ENCODE results near the gene L3MBTL1. TPM values are rescaled to one million over a fixed set of nuclear protein-coding genes. Genes with fewer than 3 reads are reported as not detected.
"Not testable (repeated sequence)": the region's sequence is repeated elsewhere in the genome, so short reads cannot be mapped to it uniquely, and the experiment has no call there.

L3MBTL1 gene
- total RNA-seq: 24.7 TPM

DNA sequence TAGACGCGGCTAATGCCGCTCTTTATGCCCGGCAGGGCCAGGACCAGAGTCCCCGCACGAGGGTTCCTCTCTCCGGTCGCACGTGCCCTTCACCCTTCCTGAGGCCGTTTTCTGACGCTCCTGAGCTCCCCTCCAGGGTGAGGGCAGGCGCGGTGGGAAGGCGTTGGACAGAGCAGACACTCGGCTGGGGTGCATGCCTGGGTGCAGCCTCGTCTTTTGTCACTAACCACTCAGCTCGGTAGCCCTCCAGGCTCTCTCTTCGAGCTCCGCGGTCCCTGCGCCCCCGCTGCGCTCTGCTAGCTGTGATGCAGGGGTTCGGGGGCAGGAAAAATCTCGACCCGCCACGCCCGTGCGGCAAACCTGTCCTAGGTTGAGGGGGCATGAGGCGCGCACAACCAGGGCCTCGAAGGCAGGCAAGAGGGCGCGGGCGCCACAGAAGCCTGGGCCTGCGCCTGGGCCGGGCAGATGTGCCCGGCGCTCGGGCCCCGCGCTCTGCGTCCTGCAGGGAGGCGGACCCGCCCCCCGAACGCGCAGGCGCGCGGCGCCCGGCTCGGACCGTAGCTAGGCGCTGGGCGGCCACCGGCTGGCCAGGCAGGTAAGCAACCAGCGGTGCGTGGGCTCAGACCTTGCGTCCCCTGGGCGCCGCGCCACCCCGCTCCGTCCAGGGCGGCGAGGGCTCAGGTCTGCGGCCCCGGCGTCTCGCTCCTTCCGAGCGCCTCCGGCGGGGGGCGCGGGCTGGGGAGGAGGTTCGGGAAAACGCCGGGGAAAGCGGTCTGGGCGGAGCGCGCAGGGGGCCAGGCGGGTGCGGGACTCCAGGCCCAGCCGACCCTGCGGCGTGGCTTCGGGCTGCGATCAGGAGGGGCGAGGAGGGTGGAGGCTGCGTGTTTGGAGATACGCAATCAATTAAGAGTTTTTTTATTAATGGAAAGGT is at the start of gene L3MBTL1:
Gene L3MBTL1, plus strand, starts transcription at position 548 of the 931 bp plus-strand sequence. CDS start 5,807 bp downstream, outside the sequence.
- no peak for DNase-seq (ENCODE audit: low spot score)

DNA sequence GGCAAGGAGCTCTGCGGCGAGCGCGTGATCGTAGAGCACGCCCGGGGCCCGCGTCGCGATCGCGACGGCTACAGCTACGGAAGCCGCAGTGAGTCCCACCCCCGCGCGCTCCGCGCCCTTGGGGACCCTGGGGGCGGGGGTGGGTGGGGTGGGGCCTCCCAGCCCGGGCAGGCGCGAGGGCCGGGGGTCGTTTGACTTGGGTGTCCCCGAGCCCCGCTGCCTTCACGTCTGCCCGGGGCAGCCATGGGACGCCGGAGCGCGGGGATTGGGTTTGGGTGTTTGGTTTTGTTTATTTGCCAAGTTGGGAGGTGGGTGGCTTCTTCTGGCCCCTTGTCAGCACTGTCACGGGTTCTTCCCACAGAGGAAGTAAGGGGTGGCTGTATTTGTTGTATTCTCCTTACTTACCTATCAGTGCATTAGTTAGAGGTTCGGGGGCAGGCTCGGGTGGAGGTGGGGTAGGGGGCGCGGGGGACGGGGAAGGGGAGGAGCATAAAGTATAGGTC is 49.0 kb upstream of the L3MBTL1 start:
- DNase-seq (ENCODE audit: low spot score): no peak

DNA sequence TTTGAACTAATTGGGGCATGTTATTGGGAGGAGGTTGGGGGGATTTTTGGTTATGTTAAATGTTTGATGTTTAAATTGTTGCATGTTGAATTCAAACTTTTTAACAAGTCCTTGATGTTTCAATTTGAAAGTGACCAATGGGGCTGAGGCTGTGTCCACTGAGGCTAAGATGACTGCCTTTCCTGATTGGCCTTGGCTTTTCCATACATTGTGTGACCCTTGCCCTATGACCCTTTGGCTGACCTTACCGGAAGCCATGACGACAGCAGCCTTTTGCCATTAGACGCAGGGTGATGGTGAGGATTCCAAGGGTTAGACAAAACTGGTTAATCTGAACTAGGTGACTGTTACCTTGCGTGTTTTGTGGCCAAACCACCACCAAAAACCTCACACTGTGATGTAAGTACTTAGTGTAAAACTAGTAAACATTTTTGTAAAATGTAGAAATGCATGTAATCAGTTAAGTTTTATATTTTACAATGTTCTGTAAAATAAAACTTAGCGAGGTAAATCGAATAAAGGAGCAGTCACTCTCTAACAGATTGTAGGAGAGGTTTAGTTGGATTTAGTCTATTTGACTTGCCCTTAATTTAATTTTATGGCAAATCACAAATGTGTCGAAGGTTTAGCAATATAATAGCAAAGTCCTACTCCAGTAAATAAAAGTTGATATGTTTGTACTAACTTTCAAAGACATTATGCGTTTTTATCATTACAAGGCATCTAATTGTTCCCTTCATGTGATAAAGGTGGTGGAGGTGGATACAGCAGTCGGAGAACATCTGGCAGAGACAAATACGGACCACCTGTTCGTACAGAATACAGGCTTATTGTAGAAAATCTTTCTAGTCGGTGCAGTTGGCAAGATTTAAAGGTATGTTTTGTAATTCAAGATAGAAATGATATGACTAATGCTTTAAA is 48.2 kb upstream of the L3MBTL1 start:
- DNase-seq (ENCODE audit: low spot score): no peak

DNA sequence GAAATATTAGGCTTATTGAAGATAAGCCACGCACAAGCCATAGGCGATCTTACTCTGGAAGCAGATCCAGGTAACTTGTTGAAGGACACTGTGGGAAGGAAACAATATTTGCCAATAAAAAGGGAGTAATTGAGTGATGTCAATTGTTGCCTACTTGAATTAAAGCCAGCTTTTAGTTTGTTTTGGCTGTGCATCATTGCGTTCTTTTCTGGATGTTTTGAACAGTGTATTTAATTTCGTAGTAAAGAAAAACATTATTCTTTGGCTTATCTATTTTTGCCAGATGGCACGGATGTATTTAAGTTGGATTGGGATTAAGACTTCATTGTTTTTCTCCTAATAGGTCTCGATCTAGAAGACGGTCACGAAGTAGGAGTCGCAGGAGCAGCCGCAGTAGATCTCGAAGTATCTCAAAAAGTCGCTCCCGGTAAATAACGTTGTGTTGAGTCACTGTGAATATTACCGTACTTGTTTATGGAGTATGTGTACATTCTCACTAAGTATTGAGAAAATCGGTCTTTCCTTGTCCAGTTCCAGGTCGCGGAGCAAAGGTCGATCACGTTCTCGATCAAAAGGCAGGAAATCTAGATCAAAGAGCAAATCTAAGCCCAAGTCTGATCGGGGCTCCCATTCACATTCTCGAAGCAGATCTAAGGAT is 47.2 kb upstream of the L3MBTL1 start:
- no peak for DNase-seq (ENCODE audit: low spot score)

DNA sequence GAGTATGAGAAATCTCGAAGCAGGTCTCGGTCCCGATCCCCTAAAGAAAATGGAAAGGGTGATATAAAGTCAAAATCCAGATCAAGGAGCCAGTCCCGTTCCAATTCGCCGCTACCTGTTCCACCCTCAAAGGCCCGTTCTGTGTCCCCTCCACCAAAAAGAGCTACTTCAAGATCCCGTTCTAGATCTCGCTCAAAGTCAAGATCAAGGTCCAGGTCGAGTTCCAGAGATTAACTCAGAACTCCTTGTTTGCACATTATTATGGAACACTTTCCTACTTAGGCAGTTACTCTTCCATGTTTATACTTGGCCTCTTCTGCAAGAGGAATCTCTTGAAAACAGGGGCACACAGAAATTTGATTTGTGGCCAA is 46.7 kb upstream of the L3MBTL1 start:
- DNase-seq (ENCODE audit: low spot score): no peak

DNA sequence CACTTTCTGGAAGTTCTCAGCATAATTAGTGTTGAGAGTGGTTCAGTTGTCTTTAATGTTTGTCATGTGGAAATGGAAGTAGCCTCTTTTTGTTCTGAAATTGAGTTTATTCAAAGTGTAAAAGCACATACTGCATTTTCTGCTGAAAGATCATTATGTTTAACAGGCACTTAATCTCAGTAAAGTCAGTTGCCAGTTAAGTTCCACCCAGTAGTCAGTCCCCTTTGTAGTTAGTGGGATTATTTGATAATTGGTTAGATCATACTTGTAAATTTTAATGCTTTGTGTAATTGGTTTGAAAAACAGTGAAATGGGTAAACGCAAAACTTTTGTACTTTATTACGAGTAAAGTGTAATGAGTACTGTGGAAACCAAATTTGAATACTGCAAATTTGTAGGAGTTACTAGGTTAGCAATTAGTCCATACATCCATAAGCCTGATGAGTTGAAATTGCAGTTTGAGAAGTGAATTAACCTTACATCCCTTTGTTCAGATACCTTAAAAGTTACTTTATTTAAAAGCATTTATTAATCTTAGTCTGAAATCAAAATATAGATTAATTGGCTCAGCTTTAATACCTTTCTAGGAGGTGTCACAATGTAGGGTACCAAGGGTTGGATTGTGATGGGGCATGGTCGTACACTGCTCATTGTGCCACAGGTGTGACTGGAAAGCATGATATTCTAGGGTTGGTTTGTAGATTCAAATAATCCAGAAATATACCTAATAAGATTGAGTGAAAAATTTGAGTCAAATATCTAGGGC is 45.4 kb upstream of the L3MBTL1 start:
- no peak for DNase-seq (ENCODE audit: low spot score)

DNA sequence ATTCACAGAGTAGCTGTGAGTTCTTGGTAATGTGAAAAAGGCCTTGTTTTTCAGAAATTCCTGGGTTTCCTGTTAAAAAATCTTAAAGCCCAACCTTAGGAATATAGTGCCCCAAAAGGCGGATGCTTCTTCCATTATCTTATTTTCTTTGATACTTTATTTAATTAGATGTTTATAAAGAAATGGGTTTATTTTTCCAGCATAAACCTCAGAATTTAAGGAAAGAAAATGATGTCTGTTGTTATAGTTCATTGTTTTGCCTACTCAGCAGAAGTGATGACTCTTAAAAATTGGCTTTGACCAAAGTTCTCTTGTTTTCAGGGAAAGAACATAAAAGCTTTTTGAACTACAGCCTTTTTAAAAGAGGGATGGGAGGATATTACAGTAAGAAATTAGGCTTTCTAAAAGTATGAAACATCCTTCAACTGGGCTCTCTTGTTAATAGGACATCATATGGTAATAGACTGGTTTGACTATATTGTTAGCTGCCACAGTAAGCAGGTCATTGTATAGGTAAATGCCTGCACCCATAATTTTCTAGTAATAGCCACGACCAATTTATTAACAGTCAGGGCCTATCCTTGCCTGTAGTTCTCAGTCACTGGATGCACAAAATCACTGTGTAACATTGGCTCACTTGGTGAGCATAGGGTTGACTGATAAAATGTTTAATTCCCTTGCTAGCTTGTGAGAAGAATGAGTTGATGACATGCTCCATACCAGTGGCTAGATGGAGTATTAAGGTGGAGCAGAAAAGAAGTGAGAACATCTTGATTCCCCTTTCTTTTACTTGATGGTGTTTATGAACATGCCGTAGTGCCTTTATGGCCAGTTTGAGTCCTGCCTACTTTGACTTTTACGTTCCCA is 44.6 kb upstream of the L3MBTL1 start:
- no peak for DNase-seq (ENCODE audit: low spot score)

DNA sequence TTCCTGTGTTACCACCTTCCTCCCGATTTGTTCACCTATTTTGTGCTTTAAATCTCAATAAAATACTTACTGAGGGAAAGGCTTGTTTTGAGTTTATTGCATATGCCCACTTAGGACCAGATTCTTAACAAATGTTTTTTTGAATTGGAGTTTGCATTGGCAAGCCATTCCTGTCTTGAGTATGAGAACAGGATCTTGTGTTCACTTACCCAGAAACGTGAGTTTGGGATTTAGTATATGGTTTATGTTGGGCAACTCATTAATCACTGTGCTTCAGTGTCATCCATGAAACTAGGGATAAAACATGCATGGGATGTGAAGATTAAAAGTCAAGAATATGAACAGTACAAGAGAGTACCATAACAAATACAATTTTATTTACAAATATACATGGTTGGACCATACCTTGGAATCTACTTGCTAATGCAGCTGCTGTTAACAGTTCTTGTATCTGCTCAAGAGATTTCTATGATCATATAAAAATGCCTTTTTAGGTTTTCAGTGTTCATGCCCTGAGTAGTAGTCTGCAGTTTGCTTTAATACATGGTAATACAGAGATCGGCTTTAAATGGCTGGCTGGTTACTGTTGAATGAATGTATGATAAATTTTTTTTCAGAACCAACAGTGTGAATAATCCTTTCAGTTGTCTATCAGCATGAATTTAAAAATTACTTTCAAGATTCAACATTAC is 43.8 kb upstream of the L3MBTL1 start:
- no peak for DNase-seq (ENCODE audit: low spot score)

DNA sequence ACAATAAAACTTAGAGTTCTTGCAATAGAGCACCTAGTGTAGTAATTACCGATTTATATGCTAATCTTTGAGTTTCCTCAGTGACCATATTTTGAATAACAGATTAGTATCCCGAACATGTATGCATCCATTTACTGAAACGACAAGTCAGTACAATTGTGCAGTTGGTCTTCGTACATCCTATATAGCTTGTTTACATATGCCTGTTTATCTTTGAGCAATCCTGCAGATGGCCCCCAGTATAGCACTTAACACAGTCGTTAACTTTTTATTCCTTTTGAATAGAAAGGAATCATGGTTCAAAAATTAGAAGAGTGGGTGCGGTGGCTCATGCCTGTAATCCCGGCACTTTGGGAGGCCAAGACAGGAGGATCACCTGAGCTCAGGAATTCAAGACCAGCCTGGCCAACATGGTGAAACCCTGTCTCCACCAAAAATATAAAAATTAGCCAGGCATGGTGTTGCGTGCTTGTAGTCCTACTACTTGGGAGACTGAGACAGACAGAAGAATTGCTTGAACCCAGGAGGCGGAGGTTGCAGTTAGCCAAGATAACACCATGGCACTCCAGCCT is 43.2 kb upstream of the L3MBTL1 start:
- DNase-seq (ENCODE audit: low spot score): no peak

DNA sequence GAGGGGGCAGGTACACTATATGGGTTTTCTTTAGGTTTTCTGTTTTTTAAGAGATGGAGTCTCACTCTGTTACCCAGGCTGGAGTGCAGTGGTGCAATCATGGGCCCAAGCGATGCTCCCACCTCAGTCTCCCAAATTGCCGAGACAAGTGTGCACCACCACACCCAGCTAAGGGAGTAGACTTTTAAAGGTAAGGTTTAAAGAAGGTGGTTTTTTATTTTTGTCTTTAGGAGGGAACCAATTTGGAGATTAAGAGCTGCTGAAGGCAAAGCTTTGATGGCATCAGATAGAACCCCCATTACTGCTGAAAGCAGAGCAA is 41.9 kb upstream of the L3MBTL1 start:
- no peak for DNase-seq (ENCODE audit: low spot score)

DNA sequence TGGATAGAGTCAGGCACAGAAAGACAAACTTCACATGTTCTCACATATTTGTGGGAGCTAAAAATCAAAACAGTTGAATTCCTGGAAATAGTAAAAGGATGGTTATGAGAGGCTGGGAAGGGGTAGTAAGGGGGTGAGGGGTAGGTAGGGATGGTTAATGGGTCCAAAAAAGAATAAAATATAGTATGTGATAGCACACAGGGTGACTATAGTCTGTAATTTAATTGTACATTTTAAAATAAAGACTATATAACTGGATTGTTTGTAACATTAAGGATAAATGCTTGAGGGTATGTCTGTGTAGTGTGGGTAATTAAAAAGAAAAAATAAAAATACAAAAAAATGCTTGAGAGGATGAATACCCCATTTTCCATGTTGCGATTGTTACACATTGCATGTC is 39.9 kb upstream of the L3MBTL1 start:
- DNase-seq (ENCODE audit: low spot score): no peak

DNA sequence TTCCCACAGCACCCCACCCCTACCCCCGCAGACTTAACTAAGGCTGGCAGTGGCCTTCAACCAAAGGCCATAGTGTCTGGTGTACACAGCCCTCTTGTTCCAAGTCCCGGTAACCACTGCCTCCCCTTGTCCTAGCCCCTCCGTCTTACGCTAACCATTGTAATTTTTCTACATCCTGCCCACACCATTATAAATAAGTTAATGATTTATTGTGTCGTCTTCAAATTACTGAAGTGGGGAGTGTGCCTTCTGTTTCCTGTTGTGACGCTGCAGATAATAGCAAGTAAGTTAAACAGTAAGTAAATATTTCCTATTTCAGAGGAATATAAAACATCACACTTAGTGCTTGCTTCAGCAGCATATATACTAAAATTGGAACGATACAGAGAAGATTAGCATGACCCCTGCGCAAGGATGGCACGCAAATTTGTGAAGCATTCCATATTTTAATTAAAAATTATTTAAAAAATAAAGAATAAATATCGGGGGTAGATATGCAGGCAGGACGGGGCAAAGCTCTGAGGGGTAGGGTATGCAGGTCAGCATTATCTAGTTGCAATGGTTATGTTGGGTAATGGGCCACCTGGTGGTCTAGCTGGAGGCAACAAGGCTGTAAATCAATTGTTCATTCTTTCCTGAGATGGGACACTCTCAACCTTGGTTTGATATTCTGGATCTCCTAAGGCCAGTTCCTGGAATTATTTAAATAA is 34.7 kb upstream of the L3MBTL1 start:
- no peak for DNase-seq (ENCODE audit: low spot score)

DNA sequence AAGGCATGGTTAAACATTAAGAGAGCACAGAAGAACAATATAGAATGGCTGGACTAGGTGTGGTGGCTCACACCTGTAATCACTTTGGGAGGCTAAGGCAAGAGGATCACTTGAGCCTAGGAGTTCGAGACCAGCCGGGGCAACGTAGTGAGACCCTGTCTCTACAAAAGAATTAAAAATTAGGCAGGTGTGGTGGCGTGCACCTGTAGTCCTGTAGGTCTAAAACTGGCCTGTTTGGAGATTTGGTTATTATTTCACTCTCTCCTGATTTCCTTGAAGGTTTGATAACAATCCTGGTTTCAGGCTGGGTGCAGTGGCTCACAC is 34.2 kb upstream of the L3MBTL1 start:
- DNase-seq (ENCODE audit: low spot score): no peak

DNA sequence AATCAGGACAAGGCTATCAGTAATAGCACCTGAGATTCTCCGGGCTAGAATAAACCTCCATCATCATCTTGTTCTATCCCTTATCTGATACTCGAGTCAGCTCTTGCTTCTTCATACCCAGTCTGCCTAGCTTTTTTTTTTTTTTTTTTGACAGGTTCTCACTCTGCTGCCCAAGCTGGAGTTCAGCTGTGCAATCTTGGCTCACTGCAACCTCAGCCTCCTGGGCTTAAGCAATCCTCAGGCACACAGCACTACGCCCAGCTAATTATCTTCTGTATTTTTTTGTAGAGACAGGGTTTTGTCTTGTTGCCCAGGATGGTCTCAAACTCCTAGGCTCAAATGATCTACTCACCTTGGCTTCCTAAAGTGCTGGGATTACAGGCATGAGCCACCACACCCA is 30.3 kb upstream of the L3MBTL1 start:
- no peak for DNase-seq (ENCODE audit: low spot score)

DNA sequence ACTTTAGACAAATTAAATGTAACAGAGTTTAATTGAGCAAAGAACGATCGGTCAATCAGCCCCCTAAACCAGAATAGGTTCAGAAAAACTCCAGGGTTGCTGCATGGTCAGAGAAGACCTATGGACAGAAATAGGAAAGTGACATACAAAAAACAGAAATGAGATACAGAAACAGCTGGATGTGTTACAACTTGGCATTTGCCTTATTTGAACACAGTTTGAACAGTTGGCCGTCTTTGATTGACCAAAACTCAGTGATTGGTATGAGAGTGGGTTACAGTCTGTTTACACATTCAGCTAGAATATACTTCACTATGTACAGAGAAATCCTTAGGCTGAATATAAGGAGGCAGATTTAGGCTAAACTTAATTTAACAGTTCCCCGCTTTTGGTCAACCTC is 29.9 kb upstream of the L3MBTL1 start:
- no peak for DNase-seq (ENCODE audit: low spot score)

DNA sequence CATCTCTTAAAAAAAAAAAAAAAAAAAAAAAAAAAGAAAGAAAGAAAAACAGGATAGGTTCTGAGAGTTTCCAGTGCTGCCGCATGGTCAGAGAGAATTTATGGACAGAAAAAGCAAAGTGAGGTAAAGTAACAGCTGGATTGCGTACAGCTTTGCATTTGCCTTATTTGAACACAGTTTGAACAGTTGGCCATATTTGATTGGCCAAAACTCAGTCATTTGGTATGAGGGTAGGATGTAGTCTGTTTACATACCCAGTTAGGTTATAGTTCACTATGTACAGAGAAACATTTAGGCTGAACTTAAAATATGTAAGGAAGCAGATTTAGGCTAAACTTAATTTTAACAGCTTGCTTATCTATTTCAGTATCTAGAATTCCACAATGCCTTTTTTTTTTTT is 17.5 kb upstream of the L3MBTL1 start:
- DNase-seq (ENCODE audit: low spot score): no peak

DNA sequence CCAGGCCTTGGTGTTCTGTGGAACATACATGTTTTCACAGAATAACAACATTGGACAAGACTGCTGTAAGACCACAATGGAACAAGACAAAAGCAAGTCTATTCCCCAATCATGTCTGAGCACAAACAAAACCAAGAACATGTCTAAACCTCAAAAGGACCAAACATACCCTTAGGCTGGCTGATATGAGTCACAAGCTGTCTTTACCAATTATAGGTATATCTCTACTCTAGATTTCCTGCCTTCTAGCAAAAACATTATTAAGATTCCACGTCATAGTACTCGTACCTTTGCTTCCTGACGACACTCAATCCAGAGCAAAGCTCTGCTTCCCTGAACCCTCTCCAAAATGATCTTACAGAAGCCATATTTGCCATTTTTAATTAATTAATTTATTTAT is 15.4 kb upstream of the L3MBTL1 start:
- no peak for DNase-seq (ENCODE audit: low spot score)

DNA sequence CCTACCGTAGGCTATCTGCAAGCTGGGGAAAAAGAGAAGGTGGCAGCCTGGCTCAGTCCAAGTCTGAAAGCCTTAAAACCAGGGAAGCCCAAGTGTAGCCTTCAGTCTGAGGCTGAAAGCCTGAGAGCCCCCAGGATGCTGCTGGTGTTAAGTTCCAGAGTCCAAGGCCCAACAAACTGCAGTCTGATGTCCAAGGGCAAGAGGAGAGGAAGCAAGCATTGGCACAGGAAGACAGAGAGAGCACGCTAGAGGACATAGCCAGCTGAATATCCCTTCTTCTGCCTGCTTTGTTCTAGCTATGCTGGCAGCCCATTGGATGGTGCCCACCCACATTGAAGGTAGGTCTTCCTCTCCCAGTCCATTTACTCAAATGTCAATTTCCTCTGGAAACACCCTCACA is 12.1 kb upstream of the L3MBTL1 start:
- no peak for DNase-seq (ENCODE audit: low spot score)

DNA sequence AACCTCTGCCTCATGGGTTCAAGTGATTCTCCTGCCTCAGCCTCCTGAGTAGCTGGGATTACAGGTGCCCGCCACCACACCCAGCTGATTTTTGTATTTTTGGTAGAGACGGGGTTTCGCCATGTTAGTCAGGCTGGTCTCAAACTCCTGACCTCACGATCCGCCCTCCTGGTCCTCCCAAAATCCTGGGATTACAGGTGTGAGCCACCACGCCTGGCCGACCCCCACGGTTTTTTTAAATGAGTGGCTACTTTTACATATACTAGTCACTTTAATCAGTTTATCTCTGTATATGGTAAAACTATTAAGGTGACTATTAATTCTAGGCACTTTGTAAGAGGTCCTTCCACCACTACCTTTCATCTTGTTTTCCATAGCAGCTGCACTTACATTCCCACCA is 5.5 kb upstream of the L3MBTL1 start:
- not testable (repeated sequence) for DNase-seq (ENCODE audit: low spot score)
